CD4-positive, alpha-beta T cell (primary cell): Measurements from ENCODE around the gene FKBP15. TPM values are rescaled to one million over a fixed set of nuclear protein-coding genes. Genes with fewer than 3 reads are reported as not detected.

Experiments used
- ATAC-seq: fragments of 200-7000 bp; cut with Tn5 transposase; one replicate; pipeline ENCODE4 v1.10.0; 2022; ENCODE audit warnings: mild to moderate bottlenecking; ENCODE audit not compliant: poor library complexity
- CTCF ChIA-PET: fragments of 350-600 bp; sonication (Branson Sonifier 250); formaldehyde crosslinking; loops from one replicate; lab custom pipeline; 2021; ENCODE audit warnings: antibody characterized with exemption, inconsistent platforms; lab: Charles Lee
- POLR2A ChIA-PET: fragments of 350-600 bp; sonication (Branson Sonifier 250); formaldehyde crosslinking; loops from one replicate; lab custom pipeline; 2021; ENCODE audit warnings: antibody characterized with exemption, inconsistent platforms; lab: Charles Lee
- DNase-seq, 14 experiments: peaks; one replicate each; pipeline ENCODE4 v3.0.0-alpha.2; 2013 to 2020; ENCODE audit warnings: mixed read lengths in 2 of 14
- H3K27ac ChIP-seq, 2 donors: one replicate each; pipeline versions ENCODE4 v1.5.1 to v1.7.0; 2013; ENCODE audit warnings: low read length in 2 of 2, low read depth in 1 of 2, mild to moderate bottlenecking in 1 of 2
- H3K27me3 ChIP-seq, 2 experiments: 1 replicate in 1 of 2; 2 replicates in 1 of 2; pipeline versions ENCODE4 v1.6.1 to v1.7.0; 2013; ENCODE audit warnings: low read length in 2 of 2, control low read depth in 1 of 2, mild to moderate bottlenecking in 1 of 2, moderate library complexity in 1 of 2; ENCODE audit not compliant: insufficient read depth in 2 of 2, control insufficient read depth in 1 of 2
- H3K36me3 ChIP-seq: one replicate; pipeline ENCODE4 v1.6.1; 2013; ENCODE audit warnings: low read length, control low read depth; ENCODE audit not compliant: insufficient read depth
- H3K4me1 ChIP-seq: one replicate; pipeline ENCODE4 v1.6.1; 2013; ENCODE audit warnings: low read length, control low read depth; ENCODE audit not compliant: insufficient read depth
- H3K4me3 ChIP-seq: one replicate; pipeline ENCODE4 v1.5.1; 2013; ENCODE audit warnings: mild to moderate bottlenecking, low read length, moderate library complexity
- H3K9me3 ChIP-seq, 2 experiments: 1 replicate in 1 of 2; 2 replicates in 1 of 2; pipeline versions ENCODE4 v1.6.1 to v1.7.0; 2013; ENCODE audit warnings: low read length in 2 of 2, mild to moderate bottlenecking in 2 of 2, control low read depth in 1 of 2, moderate library complexity in 1 of 2; ENCODE audit not compliant: control insufficient read depth in 1 of 2, insufficient read depth in 1 of 2
- H3K27ac Mint-ChIP-seq: one replicate; pipeline ENCODE4 v1.8.0; 2020; ENCODE audit warnings: mixed read lengths
- H3K27me3 Mint-ChIP-seq: one replicate; pipeline ENCODE4 v1.8.0; 2021; ENCODE audit warnings: mixed read lengths
- H3K36me3 Mint-ChIP-seq: one replicate; pipeline ENCODE4 v1.8.0; 2021; ENCODE audit warnings: low read depth, mixed read lengths
- H3K4me1 Mint-ChIP-seq: one replicate; pipeline ENCODE4 v1.8.0; 2021; ENCODE audit warnings: low read depth, mixed read lengths
- H3K4me3 Mint-ChIP-seq: one replicate; pipeline ENCODE4 v1.8.0; 2020; ENCODE audit warnings: mild to moderate bottlenecking, mixed read lengths
- H3K9me3 Mint-ChIP-seq: one replicate; pipeline ENCODE4 v1.8.0; 2020; ENCODE audit warnings: mixed read lengths
- intact Hi-C, 2 experiments: fragments of 100-400 bp; cut with DNase I in 1 of 2; cut with micrococcal nuclease in 1 of 2; formaldehyde crosslinking; loops; one replicate each; pipeline versions ENCODE4 v1.15.1 to v1.9.0; 2023 to 2025; cut with DNase I, micrococcal nuclease
- total RNA-seq, 174 experiments: library from RNA in 2 of 174; stranded (reverse) in 2 of 174; gene quantifications; one replicate each; pipeline ENCODE4 v1.2.3 and lab custom pipeline; 2021 to 2026
- TF ChIP-seq, protein P1 (sequence below): fragments of 200-600 bp; IDR thresholded peaks from one replicate; pipeline ENCODE4 v1.8.0; 2022; ENCODE audit warnings: antibody characterized with exemption, mild to moderate bottlenecking

The FKBP15 gene
- total RNA-seq, 2 experiments from 2014 or later = 11.9 to 14.2 TPM

DNA sequence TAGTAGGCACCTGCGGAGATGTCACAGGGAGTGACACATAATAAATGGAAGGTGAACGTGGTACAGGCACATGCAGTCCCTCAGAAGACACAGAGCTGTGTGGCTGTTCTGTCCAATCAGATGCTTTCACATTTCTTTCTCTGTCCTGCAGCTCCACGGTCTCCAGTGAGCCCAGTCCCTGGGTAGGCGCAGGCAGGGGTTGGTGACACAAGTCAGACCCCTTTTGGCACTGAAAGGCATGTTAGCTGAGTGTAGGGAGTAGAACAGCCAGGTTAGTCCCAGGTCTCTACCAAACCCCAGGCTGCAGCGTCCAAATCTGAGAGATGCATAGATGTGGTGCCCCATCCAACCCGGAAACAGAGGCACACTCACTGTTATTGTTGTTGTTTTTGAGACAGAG lies 67.5 kb downstream of the FKBP15 start:
- Histone ChIP-seq H3K4me1 (peaks cover 34% of the 10 kb centered on the region), H3K36me3 (peaks cover 4% of the 10 kb centered on the region), H3K27me3 (no peaks in the 10 kb centered on the region), H3K4me3 (no peak overlapping the region), H3K9me3 (no peaks in the 10 kb centered on the region), H3K27ac (no peak overlapping the region)
- intact Hi-C loops = loop anchor here (2.0 to 10.0 kb wide), 4 partner anchors 99 to 259 kb away; partner anchors contain the start of genes ALAD (in 1 of the 2), C9orf43 (in 1 of the 2), CDC26 (in 1 of the 2) and POLE3 (in 1 of the 2)
- Mint-ChIP-seq H3K4me1 (peaks cover 57% of the 10 kb centered on the region), H3K9me3 (no peaks in the 10 kb centered on the region), H3K27me3 (no peaks in the 10 kb centered on the region), H3K4me3 (no peak overlapping the region), H3K36me3 (peaks cover 11% of the 10 kb centered on the region), H3K27ac (peak overlapping the region; percentile 49)
- ATAC-seq (no peak), DNase-seq (no peak)
- CTCF ChIA-PET = no interaction called here
- TF ChIP-seq, protein P1, sequence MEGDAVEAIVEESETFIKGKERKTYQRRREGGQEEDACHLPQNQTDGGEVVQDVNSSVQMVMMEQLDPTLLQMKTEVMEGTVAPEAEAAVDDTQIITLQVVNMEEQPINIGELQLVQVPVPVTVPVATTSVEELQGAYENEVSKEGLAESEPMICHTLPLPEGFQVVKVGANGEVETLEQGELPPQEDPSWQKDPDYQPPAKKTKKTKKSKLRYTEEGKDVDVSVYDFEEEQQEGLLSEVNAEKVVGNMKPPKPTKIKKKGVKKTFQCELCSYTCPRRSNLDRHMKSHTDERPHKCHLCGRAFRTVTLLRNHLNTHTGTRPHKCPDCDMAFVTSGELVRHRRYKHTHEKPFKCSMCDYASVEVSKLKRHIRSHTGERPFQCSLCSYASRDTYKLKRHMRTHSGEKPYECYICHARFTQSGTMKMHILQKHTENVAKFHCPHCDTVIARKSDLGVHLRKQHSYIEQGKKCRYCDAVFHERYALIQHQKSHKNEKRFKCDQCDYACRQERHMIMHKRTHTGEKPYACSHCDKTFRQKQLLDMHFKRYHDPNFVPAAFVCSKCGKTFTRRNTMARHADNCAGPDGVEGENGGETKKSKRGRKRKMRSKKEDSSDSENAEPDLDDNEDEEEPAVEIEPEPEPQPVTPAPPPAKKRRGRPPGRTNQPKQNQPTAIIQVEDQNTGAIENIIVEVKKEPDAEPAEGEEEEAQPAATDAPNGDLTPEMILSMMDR = no peak
- POLR2A ChIA-PET = no interaction called here

DNA sequence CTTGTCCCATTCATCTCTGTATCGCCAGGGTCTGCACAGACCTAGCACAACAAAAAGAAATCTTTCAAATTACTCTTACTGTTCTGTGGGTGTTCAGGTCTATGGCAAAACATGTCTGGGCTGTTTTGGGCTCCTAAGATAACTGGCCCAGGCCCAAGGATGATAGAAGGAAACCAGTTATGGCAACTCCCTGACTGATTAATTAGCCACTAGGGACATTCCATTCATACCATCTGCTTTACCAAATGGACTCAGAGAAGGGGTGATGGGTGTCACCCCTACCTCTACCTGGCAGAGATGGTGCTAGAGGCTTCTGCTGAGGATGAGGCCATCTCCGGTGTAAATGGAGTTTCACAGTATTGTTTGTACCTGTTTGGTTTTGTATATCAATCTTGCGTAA lies 68.4 kb downstream of the FKBP15 start:
- H3K9me3 ChIP-seq = no peaks in the 10 kb centered on the region
- no peaks in the 10 kb centered on the region for H3K27me3 ChIP-seq
- no peaks in the 10 kb centered on the region for H3K9me3 Mint-ChIP-seq
- peaks cover 2% of the 10 kb centered on the region for H3K36me3 Mint-ChIP-seq
- DNase-seq (peak in 2 of 14 experiments; percentile 24 to 33), ATAC-seq (no peak)
- peaks cover 34% of the 10 kb centered on the region for H3K4me1 ChIP-seq
- TF ChIP-seq, protein P1 = no peak
- ChIA-PET CTCF (no interaction called here), POLR2A (no interaction called here)
- H3K27me3 Mint-ChIP-seq = no peaks in the 10 kb centered on the region
- intact Hi-C loops = loop anchor here (2.0 to 10.0 kb wide), 4 partner anchors 98 to 260 kb away; partner anchors contain the start of genes ALAD (in 1 of the 2), C9orf43 (in 1 of the 2), CDC26 (in 1 of the 2) and POLE3 (in 1 of the 2)
- peak overlapping the region; percentile 88 for H3K4me3 Mint-ChIP-seq
- H3K4me3 ChIP-seq = no peak overlapping the region
- H3K36me3 ChIP-seq = no peaks in the 10 kb centered on the region
- no peak overlapping the region for H3K27ac ChIP-seq
- peak overlapping the region; percentile 53 for H3K27ac Mint-ChIP-seq
- H3K4me1 Mint-ChIP-seq = peaks cover 50% of the 10 kb centered on the region

DNA sequence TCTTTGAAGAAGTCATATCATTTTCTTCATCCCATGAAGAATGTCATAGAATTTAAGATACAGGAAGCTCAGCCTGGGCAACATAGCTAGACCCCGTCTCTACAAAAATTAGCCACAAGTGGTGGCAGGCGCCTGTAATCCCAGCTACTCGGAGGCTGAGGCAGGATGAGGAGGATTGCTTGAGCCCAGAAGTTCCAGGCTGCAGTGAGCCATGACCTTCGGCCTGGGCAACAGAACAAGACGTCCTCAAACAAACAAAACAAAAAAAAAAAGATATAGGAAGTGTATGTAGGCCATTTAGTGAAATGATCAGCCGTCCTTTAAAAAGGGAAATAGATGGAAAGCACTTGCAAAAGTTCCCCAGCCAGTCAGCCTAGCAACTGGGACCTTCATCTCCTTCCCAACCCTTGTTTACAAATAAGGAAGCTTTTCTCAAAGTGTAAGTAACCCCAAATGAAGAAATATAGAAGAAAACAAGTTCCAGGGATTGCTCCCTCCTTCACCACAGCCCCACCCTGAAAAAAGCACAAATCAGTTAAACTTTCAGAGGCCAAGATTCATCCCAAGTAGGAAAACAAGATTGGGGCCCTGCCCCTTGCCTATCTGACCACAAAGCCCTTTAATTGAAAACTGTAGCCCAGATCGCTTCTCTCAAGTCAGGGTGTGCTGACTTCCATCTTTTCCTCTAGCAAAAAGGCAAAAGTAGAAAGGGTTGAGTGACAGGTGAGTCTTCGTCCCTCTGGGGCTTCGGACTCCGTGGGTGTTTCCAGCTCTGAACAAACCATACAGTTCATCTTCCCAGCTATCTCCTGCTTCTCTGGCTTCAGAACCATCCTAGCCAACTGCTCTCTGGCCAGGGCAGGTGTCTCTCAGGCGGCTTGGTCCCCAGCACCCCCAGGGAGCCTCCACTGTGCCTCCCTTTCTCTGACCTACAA lies 69.1 kb downstream of the FKBP15 start:
- TF ChIP-seq, protein P1 = no peak
- intact Hi-C loops = loop anchor here (2.0 to 10.0 kb wide), 5 partner anchors 69 to 260 kb away; partner anchors contain the start of genes ALAD (in 1 of the 2), C9orf43 (in 1 of the 2), CDC26 (in 1 of the 2) and FKBP15 (in 1 of the 2)
- H3K27ac ChIP-seq = peak overlapping the region in 1 of 2 donors; percentile 56

More for the DNA sequence above, 69.1 kb downstream of the FKBP15 start:
- Histone ChIP-seq H3K9me3 (no peaks in the 10 kb centered on the region), H3K4me3 (peak overlapping the region; percentile 90), H3K4me1 (peaks cover 34% of the 10 kb centered on the region), H3K27me3 (no peaks in the 10 kb centered on the region), H3K36me3 (no peaks in the 10 kb centered on the region)
- CTCF ChIA-PET = interaction anchor here (1.4 kb wide), 1 partner anchor 29 kb away, joined by 3 read pairs; no protein-coding TSS in a partner anchor
- peaks cover 43% of the 10 kb centered on the region for H3K4me1 Mint-ChIP-seq
- POLR2A ChIA-PET = interaction anchor here (0.6 to 2.1 kb wide), 5 partner anchors 11 to 589 kb away, joined by 3 to 11 read pairs (median 7); partner anchors contain the start of genes C9orf43, FKBP15, POLE3 and SLC31A1
- H3K36me3 Mint-ChIP-seq = no peaks in the 10 kb centered on the region
- DNase-seq (peak in 3 of 14 experiments; percentile 19 to 60 (median 47)), ATAC-seq (no peak)
- no peaks in the 10 kb centered on the region for H3K9me3 Mint-ChIP-seq
- peak overlapping the region; percentile 88 for H3K4me3 Mint-ChIP-seq
- peak overlapping the region; percentile 53 for H3K27ac Mint-ChIP-seq
- H3K27me3 Mint-ChIP-seq = no peaks in the 10 kb centered on the region
